GM18502 (cell line): ENCODE results near the gene C10orf71.

Source experiments
- ATAC-seq: cut with Tn5 transposase; IDR thresholded peaks from one replicate; pipeline ENCODE4 v1.9.1; 2021; ENCODE audit warnings: mild to moderate bottlenecking; ENCODE audit not compliant: unreplicated experiment, poor library complexity

The C10orf71 gene

DNA sequence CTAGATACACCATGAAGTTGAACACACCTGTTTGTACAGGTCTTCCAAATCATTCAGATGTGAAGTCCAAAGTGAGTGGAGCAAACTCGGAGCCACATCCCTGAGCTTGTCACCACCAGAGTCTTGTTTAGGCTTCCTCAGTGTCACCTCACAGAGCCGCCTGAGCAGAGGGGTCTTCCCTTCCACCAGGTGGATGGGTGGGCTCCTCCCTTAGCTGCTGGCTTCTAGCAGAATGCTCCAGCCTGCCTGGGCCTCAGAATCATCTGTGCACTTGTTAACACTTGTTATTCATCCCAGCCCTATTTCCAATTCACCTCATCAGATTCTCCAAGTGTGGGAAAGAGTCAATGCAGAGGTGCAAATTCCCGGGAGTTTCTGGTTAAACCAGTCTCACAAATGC, 32.5 kb downstream of the C10orf71 start:
- ATAC-seq: no peak

DNA sequence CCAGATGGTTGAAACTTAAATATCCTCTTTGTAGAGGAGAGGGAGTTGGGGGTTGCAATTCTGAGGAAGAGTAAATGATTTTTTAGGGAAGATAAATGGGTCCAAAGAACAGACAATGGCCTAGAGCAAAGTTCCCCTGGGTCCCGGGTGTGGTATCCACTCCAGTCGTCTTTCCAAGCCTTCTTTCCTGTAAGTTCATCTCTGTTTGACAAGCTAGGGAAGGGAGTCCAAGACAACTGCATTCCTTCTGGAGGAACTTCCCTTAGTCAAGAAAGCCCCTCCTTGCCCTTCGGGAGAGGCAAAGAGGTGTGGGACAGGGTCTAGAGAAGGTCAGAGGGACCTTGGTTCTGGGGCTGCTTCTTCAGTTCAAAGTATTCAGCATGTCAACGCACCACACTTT, 33.4 kb downstream of the C10orf71 start:
- no peak for ATAC-seq

DNA sequence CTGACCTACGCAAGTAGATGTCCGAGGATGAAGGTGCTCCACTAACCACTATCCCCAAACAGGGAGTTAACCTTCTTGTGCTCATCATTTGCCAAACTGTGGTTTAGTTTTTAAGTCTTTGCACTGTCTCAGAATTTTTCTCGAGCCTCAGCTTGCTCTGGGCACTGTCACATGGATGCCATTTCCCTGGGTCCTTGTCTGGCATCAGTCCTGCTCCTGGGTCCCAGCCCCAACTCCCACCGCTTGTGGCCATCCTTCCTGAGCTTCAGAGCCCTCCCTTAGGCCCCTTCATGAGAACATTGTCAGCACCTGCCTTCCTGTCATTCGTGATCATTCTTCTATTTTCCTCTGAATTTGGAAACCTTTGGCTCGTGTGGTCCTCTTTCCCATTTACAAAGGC, 33.8 kb downstream of the C10orf71 start:
- no peak for ATAC-seq

DNA sequence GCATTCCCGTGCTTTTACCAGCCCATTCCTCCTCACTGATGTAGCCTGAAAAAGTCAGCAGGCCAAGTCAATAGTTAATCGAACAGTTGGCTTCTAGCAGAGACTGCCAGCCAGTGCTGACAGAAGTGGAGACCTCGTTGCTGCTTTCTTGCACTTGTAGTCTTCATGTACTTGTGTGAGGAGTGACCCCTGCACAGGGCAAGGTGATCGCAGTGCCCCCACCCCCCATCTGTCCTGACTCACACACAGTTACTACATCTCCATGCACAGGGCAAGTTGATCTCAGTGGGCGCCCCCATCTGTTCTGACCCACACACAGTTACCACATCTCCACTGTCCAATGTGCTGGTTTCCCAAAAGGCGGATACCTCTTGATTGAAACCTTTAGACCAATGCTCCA, 34.2 kb downstream of the C10orf71 start:
- ATAC-seq: no peak

DNA sequence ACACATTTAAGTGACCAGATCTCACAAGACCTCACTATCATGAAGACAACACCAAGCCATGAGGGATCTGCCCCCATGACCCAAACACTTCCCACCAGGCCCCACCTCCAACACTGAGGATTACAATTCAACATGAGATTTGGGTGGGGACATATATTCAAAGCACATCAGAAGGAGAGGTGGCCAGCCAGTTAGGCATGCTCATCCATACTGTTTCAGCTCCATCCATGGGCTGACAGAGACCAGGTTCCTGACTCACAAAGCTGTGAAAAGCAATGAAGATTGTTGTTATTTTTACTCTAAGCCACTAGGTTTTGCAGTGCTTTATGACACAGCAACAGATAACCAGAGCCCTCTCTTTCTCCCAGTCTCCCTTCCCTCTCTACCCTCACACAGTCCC, 36.0 kb downstream of the C10orf71 start:
- no peak for ATAC-seq

DNA sequence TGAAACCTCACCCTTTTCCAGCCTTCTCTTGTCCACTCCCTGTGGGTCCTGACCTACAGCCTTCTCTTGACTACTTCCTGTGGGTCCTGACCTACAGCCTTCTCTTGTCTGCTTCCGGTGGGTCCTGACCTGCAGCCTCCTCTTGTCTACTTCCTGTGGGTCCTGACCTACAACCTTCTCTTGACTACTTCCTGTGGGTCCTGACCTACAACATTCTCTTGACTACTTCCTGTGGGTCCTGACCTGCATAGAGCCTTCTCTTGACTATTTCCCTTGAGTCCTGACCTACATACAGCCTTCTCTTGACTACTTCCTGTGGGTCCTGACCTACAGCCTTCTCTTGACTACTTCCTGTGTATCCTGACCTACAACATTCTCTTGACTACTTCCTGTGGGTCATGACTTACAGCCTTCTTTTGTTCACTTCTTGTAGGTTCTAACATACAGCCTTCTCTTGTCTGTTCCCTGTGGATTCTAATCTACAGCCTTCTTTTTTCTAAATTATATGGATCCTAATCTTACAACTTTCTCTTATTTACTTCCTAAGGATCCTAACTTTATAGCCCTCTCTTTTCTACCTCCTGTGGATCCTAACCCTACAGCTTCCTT, 36.5 kb downstream of the C10orf71 start:
- ATAC-seq: no peak

DNA sequence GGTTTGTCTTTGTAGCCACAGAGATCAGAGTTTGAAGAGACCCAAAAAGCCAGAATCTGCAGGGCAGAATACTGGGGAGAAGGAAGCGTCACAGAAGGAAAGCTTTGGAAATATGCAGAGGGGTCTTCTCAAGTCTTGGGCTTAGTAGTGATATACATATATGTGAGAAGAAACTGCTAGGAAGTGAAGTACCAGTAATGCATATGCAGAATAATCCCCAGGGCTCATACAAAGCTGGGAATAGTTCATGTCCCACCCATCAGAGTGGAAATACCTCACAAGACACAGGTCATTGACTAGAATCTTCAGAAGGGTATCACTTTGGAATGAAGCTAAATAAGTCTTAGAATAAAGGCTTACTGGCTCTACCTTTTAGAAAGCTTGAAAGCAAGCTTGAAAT, 39.6 kb downstream of the C10orf71 start:
- no peak for ATAC-seq

DNA sequence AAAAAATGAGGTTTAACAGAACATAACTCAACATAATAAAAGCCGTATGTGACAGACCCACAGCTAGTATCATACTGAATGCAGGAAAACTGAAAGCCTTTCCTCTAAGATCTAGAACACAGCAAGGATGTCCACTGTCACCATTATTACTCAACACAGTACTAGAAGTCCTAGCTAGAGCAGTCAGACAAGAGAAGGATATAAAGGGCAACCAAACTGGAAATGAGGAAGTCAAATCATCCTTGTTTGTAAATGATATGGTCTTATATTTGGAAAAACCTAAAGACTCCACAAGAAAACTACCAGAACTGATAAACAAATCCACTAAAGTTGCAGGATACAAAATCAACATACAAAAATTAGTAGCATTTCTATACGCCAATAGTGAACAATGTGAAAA, 45.9 kb downstream of the C10orf71 start:
- no peak for ATAC-seq

DNA sequence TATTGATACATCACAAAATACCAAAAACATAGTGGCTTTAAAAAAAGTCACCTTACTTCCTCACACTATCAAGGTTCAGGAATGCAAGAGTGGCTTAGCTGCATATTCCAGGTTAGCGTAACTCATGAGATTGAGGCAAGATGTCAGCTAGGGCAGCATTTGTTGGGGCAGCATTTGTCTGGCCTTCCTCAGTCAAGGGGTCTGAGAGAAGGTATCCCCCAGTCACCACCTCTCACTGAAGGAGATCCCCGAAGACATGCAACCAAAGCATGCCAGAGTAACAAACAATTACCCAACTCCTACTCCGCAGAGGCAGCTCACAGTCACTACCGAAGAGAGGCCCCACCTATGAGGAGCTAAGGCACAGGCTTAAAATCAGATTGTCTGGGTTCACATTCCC, 48.4 kb downstream of the C10orf71 start:
- no peak for ATAC-seq

DNA sequence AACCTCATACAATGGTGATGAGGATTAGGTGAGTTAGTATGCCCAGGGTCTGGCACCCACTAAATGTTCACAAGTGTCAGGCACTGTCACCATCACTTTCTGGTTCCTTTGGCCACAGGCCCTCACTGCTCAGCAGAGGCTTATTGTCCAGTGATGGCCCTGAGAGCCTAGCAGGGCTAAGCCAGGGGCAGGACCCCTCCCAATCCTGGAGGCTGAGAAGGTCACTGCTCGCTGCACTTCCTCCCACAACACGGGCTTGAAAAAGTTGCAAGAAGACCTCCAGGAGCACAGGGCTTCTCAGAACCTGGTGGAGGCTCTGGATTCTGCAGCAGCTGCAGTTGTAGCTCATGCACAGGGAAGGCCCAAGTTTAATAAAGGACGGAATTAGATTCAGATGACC, 48.9 kb downstream of the C10orf71 start:
- no peak for ATAC-seq

DNA sequence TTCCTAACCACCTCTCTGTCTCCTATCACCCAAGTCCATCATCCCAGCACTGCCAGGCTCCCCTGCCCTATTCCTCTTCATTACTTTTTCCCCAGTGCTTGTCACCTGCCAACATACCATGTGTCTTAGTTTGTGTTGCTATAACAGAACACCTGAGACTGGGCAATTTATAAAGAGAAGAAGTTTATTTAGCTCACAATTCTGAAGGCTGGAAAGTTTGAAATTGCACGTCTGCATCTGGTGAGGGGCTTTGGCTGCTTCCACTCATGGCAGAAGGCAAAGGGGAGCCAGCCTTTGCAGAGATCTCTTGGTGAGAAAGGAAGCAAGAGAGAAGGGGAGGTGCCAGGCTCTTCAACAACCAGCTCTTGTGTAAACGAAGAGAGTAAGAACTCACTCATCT, 49.6 kb downstream of the C10orf71 start:
- ATAC-seq: no peak

DNA sequence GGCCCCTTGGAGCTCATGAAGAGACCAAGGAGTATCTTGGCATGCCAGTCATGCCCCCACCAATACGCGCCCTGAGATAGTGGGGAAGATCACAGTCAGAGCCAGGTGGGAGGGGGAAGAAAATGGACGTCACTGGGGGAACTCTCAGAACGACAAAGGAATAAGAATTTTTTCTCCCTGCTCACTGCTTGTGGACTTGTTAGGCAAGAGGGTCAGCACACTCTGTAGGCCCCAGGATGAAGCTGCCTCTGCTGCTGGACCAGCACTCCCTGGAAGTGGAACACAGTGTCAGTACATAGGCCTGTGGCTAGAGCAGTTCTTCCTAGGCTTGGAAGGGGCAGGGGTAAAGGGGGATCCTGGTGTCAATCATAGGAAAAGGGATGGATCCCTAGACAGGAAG, 50.4 kb downstream of the C10orf71 start:
- ATAC-seq: no peak

DNA sequence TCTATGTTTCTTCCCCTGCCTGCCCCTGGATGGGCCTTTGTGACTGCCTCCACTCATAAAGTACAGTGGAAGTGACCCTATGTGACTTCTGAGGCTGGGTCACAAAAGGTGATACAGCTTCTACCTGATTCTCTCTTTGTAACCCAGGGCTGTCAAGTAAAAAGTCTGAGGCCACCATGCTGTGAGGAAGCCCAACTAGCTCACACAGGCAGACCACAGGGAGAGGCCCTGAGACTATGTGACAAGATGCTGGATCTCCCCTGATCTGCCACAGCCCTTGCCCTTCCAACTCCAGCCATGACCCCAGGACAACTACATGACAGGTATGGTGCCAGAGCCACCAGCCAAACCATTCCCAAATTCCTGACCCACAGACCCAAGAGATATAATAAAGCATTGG, 51.2 kb downstream of the C10orf71 start:
- ATAC-seq: no peak

DNA sequence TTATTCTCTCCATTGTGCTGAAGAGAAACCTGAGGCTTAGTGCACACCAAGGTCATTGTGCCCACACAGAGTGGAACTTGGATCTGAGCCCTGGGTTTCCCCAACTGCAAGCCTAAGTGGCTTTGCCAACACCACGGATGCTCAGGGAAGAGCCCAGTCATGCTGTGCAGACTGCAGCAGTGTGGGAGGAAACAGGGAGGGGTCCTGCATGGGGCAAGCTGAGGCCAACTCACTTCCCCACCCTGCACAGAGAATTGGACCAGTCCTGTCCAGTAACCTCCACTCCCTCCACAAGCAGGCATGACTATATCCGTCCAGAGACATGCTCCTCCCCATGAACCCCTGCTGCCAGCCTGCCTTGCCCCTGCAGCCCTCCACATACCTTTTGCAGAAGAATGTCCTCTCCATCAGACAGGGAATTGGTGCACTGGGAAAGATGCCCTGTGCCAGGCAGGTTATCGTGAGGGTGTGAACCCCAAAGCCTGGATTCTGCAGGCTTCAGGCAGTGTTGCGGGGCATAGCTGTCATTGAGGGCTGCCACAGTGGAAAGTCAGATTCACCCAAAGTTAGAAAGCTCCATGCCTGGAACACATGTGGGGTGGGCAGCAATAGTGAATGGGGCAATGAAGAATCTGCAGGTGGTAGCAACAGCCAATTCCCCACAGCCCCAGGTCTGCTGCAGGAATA, 52.0 kb downstream of the C10orf71 start:
- ATAC-seq: no peak

DNA sequence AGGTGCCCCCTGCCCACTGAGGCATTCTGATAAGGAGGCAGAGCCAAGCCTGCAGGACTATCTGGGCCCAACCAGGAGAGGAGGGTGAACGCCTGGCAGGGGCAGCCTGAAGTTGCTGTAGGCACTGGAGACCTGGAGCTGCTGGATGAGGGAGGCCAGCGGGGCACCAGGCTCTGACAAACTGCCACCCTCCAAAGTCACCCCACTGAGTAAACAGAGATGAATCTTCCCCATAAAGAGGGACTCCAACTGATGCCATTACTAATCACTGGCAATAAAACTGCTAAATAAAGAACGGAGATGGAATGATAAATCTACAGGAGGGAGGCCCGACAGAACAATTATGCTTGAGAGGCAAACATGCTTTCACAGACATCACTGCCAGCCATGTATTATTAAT, 52.7 kb downstream of the C10orf71 start:
- no peak for ATAC-seq

DNA sequence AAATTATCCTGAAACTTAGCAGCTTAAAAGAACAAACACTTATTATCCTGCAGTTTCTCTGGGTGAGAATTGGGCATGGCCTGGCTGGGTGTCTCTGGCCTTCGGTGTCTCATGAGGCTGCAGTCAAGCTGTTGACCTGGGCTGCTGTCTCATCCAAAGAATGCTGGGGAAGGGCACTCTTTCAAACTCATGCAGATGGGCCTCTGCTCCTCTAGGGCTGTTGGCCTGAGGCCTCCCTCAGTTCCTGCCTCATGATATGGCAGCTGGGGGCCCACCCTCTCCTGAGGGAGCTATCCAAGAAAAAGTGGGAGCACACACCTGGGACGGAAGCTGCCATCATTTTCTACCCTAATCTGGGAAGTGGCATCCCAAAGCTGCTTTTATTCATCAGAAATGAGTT, 53.4 kb downstream of the C10orf71 start:
- no peak for ATAC-seq

DNA sequence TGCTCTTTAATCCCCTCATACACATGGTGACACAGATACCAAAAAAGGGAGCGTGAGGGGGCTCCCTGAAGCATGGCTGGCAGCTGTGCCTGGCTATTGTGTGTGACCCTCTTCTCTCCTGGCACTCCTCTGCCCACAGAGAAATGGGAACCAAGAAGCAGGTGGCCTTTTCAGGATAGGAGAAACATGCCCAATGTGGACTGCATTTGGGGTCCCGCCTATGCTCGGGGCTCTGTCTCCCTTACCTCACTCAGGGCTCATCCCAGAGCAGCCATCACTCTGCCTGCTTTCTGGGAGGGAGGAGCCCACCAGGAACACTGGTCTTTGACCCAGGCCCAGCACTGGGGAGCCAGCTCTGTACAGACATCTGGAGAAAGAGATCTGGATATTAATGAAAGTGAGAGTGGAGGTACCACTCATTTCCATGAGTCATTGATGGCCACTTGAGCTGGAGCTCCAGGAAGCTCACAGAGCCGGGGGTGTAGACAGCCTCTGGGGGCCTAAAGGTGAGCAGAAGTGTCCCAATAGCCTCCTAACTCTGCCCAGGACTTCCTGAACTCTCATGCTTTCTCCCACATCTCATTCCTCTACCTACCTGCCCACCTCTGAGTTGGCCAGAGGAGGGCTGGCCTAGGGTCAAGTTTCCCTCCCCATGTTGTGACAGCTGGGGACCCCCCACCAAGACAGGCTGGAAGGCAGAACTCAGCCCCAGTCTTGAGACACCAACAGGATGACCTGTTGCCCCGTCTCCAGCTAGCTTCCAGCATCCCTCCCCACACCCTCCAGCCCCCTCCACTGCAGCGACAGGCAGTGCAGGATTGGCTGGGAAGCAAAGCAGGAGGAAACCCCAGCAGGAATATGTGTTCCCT, 54.3 kb downstream of the C10orf71 start:
- ATAC-seq: no peak

DNA sequence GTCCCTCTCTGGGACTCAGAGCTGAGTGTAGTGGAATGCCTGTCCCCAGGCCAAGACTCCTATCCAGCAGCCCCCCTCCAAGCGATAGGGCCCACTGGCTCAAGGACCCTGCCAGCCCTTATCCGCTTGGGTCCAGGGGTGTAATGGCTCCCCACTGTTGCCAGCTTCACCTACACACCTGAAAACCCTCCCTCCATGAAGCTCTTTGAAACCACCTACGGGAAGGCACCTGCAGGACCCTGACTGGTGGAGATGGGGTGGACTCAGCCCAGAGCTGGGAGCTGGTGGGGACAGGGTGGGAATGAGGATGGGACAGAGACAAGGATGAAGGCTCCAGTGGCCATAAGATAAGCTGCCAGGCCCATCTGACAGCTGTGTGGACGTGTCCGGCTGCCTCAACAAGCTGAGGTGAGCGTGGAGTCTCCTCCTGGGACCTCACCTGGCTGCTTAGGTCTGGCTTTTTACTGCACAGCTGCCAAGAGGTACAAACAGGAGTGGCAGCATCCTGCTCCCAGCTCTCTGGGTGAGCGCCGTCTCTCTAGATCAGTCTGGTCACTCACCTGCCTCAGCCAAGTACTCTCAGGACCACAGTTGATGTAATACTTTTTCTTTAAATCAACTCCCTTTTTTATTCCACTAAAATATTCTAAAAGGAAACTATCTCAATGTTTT, 55.1 kb downstream of the C10orf71 start:
- ATAC-seq: no peak

DNA sequence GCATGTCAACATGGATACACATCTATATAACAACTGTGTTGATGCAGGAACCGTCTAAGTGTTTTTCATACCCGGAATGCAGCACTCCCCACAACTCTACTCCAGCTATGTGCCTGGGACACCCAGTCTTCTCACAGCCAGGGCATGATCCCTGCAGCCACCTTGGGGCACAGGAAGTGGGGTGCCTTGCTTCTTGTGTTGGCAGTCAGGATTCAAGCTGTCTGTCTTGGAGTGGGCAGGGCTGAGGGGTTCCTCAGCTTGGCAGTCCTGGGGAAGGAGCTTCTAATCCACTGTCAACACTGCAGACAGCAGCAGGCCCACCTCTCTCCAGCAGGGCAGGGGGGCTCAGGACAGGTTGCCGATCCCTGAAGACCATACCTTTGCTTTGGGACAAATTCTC, 55.6 kb downstream of the C10orf71 start:
- ATAC-seq: no peak

DNA sequence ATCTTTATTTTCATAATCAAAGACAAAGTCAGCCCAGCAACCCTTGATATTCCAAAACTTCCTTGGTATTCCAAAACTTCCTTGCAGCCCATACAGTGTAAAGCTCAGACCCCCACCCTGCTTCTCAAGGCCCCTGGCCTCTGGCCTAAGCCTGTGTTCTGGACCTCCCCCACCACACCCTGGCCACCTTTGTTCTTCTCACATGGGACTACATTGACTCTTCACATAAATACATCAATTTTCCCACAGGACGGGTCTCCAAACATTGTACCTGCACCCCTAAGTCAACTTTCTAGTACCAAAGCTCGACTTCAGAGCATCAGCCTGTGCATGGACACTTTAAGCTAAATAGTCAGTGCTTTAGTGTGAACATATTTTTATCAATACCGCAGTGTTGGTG, 56.3 kb downstream of the C10orf71 start:
- ATAC-seq: no peak

DNA sequence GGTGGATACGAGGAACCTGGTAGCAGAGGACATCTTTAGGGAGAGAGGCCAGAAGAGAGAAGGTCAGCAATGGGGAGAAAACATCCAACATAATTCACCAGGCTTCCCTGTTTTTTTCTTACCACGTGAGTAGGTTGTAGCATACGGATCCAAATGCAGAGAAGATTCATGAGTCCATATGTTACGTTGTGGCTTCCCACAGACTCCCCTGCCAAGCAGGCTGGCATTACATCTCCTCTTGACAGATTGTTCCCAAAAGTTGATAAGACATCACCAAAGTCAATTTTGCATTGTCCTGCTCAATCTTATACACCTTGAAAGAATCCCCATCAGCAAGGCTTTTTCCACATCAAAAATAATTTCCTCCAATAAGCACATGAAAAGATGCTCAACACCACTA, 57.2 kb downstream of the C10orf71 start:
- no peak for ATAC-seq
